ENCODE data around the gene ADAMTSL3.

DNA sequence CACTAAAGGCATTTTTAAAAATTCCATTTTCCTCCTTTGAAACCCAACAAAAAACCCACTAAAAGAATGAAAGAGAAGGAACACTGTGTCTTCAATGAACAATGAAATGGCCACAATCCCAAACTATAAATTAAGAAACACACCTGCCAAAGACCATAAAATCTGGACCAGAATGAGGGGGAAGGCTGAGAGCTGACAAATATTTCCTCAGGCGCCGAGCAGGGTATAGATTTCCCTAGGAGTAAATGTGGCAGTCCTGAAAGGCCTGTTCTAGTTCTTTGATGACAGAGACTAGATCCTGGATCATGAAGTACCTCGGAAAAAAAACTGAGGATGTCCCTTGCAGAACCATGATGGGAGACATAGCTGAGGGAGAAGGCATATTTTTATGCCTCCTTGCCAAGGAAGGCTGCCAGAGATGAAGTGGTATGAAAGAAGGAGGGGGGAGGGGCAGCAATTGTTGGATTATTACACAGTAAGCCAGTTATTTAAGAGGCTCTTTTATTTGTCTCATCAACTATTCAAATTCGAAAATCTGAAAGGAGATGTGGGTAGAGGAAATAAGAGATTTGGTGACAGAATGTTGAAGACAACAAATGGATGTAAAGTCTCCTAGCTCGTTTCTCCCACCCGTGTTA lies 306.4 kb downstream of the ADAMTSL3 start:
- TF ChIP-seq CTCF (IDR thresholded peaks at IDR 0.05) (no peak), EP300 (IDR thresholded peaks at IDR 0.05; ENCODE audit: low read depth) (no peak), POLR2AphosphoS5 (IDR thresholded peaks at IDR 0.05) (no peak), POLR2A (IDR thresholded peaks at IDR 0.05) (no peak)

Data from transverse colon (tissue), 4 donors.